ENCODE measurements around the gene KDM2B. TPM values are rescaled to one million over a fixed set of nuclear protein-coding genes. Genes with fewer than 3 reads are reported as not detected.

Gene KDM2B
- total and polyA plus RNA-seq, 3 donors from 2014 or later = 30.4 to 59.8 (median 54.9) TPM

GRCh38 chr12:121476477-121476876 lies 104.3 kb downstream of the KDM2B start:
- WGBS, 2 donors = 73 to 79% methylated on average over 3 of the region's 3 CpGs
- DNase-seq = no peak

GRCh38 chr12:121475279-121475678 lies 105.5 kb downstream of the KDM2B start:
- Histone ChIP-seq H3K9me3 (no peaks in the 10 kb centered on the region), H3K36me3 (ENCODE audit: low read depth, missing control alignments) (no peaks in the 10 kb centered on the region), H3K27me3 (no peaks in the 10 kb centered on the region), H3K4me3 (no peak overlapping the region), H3K4me1 (no peaks in the 10 kb centered on the region), H3K27ac (no peak overlapping the region)
- TF ChIP-seq POLR2A (IDR thresholded peaks at IDR 0.05) = no peak
- no peak for TF ChIP-seq CTCF (IDR thresholded peaks at IDR 0.05)
- WGBS, 2 donors = 93 to 97% methylated on average over 2 of the region's 2 CpGs
- intact Hi-C loops (cut with DNase I; ENCODE audit: low total_unique reads) = no loop called here
- DNase-seq = no peak

More at GRCh38 chr12:121476477-121476876, 104.3 kb downstream of the KDM2B start:
- Histone ChIP-seq H3K4me3 (no peak overlapping the region), H3K9me3 (no peaks in the 10 kb centered on the region), H3K27ac (no peak overlapping the region), H3K27me3 (no peaks in the 10 kb centered on the region), H3K4me1 (no peaks in the 10 kb centered on the region), H3K36me3 (ENCODE audit: low read depth, missing control alignments) (no peaks in the 10 kb centered on the region)
- intact Hi-C loops (cut with DNase I; ENCODE audit: low total_unique reads) = no loop called here
- TF ChIP-seq POLR2A (IDR thresholded peaks at IDR 0.05) (no peak), CTCF (IDR thresholded peaks at IDR 0.05) (no peak)

- no peak overlapping the region for H3K4me3 ChIP-seq
- H3K9me3 ChIP-seq = no peaks in the 10 kb centered on the region
- H3K27me3 ChIP-seq = no peaks in the 10 kb centered on the region
- intact Hi-C loops (cut with DNase I; ENCODE audit: low total_unique reads) = no loop called here
- TF ChIP-seq CTCF (IDR thresholded peaks at IDR 0.05) (no peak), POLR2A (IDR thresholded peaks at IDR 0.05) (no peak)
- DNase-seq = no peak
- H3K36me3 ChIP-seq (ENCODE audit: low read depth, missing control alignments) = no peaks in the 10 kb centered on the region
- no peak overlapping the region for H3K27ac ChIP-seq
- no peaks in the 10 kb centered on the region for H3K4me1 ChIP-seq
- 90 to 93% methylated on average over 7 of the region's 7 CpGs for WGBS, 2 donors
Observed at GRCh38 chr12:121472150-121472905, 108.5 kb downstream of the KDM2B start.

GRCh38 chr12:121470751-121471150 lies 110.1 kb downstream of the KDM2B start:
- Histone ChIP-seq H3K36me3 (ENCODE audit: low read depth, missing control alignments) (no peaks in the 10 kb centered on the region), H3K4me3 (no peak overlapping the region), H3K27me3 (no peaks in the 10 kb centered on the region), H3K27ac (no peak overlapping the region), H3K4me1 (no peaks in the 10 kb centered on the region), H3K9me3 (no peaks in the 10 kb centered on the region)
- no peak for TF ChIP-seq CTCF (IDR thresholded peaks at IDR 0.05)
- no peak for DNase-seq
- intact Hi-C loops (cut with DNase I; ENCODE audit: low total_unique reads) = no loop called here
- 85 to 90% methylated on average over 2 of the region's 2 CpGs for WGBS, 2 donors

- no peak for DNase-seq
- Histone ChIP-seq H3K9me3 (no peaks in the 10 kb centered on the region), H3K4me1 (no peaks in the 10 kb centered on the region), H3K27me3 (no peaks in the 10 kb centered on the region), H3K27ac (no peak overlapping the region), H3K36me3 (ENCODE audit: low read depth, missing control alignments) (no peaks in the 10 kb centered on the region), H3K4me3 (no peak overlapping the region)
- intact Hi-C loops (cut with DNase I; ENCODE audit: low total_unique reads) = no loop called here
- TF ChIP-seq CTCF (IDR thresholded peaks at IDR 0.05) = no peak
- no peak for TF ChIP-seq POLR2A (IDR thresholded peaks at IDR 0.05)
- WGBS, 2 donors = 19 to 22% methylated on average over 4 of the region's 4 CpGs
Observed at GRCh38 chr12:121468499-121468801, 112.4 kb downstream of the KDM2B start.
